Small intestine (tissue), 7 donors: ENCODE data around the gene TBXAS1. TPM values are rescaled to one million over a fixed set of nuclear protein-coding genes. Genes with fewer than 3 reads are reported as not detected.

Experiments
- DNase-seq, 2 donors: peaks; one replicate each; pipeline versions ENCODE4 v3.0.0 to v3.0.0-alpha.2; 2013
- FAIRE-seq: peaks from 2 replicates; lab custom pipeline; 2012; peaks lifted over from hg19 to GRCh38; lab: Jason Lieb, UNC
- H3K27ac ChIP-seq, 3 donors: one replicate each; pipeline ENCODE4 v1.5.1; 2013; ENCODE audit warnings: low read length in 2 of 3, mild to moderate bottlenecking in 2 of 3, control low read depth in 1 of 3, inconsistent platforms in 1 of 3, low read depth in 1 of 3, moderate library complexity in 1 of 3
- H3K27me3 ChIP-seq, 3 donors: one replicate each; pipeline ENCODE4 v1.6.1; 2013; ENCODE audit warnings: low read length in 3 of 3, inconsistent platforms in 1 of 3; ENCODE audit not compliant: control insufficient read depth in 3 of 3, insufficient read depth in 3 of 3
- H3K36me3 ChIP-seq, 3 donors: one replicate each; pipeline ENCODE4 v1.6.1; 2013; ENCODE audit warnings: low read length in 3 of 3, inconsistent platforms in 1 of 3, low read depth in 1 of 3, mild to moderate bottlenecking in 1 of 3, moderate library complexity in 1 of 3; ENCODE audit not compliant: control insufficient read depth in 3 of 3, insufficient read depth in 2 of 3
- H3K4me1 ChIP-seq, 3 donors: one replicate each; pipeline ENCODE4 v1.6.1; 2013; ENCODE audit warnings: low read length in 2 of 3, inconsistent platforms in 1 of 3, low read depth in 1 of 3, mild to moderate bottlenecking in 1 of 3, moderate library complexity in 1 of 3; ENCODE audit not compliant: control insufficient read depth in 3 of 3, insufficient read depth in 2 of 3
- H3K4me3 ChIP-seq, 3 donors: one replicate each; pipeline ENCODE4 v1.5.1; 2013; ENCODE audit warnings: low read length in 3 of 3, control low read depth in 1 of 3, inconsistent platforms in 1 of 3, low read depth in 1 of 3, mild to moderate bottlenecking in 1 of 3, moderate library complexity in 1 of 3
- H3K9me3 ChIP-seq, 2 donors: one replicate each; pipeline ENCODE4 v1.6.1; 2013; ENCODE audit warnings: low read depth in 1 of 2, low read length in 1 of 2; ENCODE audit not compliant: control insufficient read depth in 2 of 2, insufficient read depth in 1 of 2
- WGBS, 3 donors: extraction: QIAGEN DNeasy Blood & Tissue Kit; methylation state at CpG; one replicate each; pipeline ENCODE4 v1.1.7; 2013; 5-methylcytosine and 5-hydroxymethylcytosine counted together
- polyA plus RNA-seq, 4 donors: library from polyadenylated mRNA; stranded (reverse) in 3 of 4; unstranded in 1 of 4; fragments of 200-250 nt in 3 of 4; fragments of 120-200 nt in 1 of 4; gene quantifications; one replicate each; pipeline versions ENCODE4 v1.2.1 to v1.2.3, GENCODE V29; 2013
- donor health status: healthy with polysubstance abuse.
- donor health status: control.
- donor health status: control.
- donor health status: Bipolar disorder and iron deficiency.
- donor health status: healthy.

Gene TBXAS1
- polyA plus RNA-seq, 4 donors = 1.1 to 8.2 (median 7.0) TPM

GRCh38 chr7:140014123-140014522 lies 185.1 kb downstream of the TBXAS1 start:
- 90 to 92% (median 92%) methylated on average over 10 of the region's 10 CpGs for WGBS, 3 donors
- DNase-seq (no peak), FAIRE-seq (no peak)

GRCh38 chr7:140015471-140015970 lies 186.5 kb downstream of the TBXAS1 start:
- 84 to 88% (median 87%) methylated on average over 11 of the region's 11 CpGs for WGBS, 3 donors
- Histone ChIP-seq H3K4me1 (no peaks in the 10 kb centered on the region), H3K27ac (no peak overlapping the region), H3K9me3 (no peaks in the 10 kb centered on the region), H3K36me3 (peaks cover 0 to 4% (median 0%) of the 10 kb centered on the region in 3 donors), H3K27me3 (no peaks in the 10 kb centered on the region), H3K4me3 (no peak overlapping the region)
- DNase-seq = no peak
- no peak for FAIRE-seq

More at GRCh38 chr7:140014123-140014522, 185.1 kb downstream of the TBXAS1 start:
- Histone ChIP-seq H3K27me3 (no peaks in the 10 kb centered on the region), H3K4me3 (no peak overlapping the region), H3K36me3 (peaks cover 0 to 4% (median 0%) of the 10 kb centered on the region in 3 donors), H3K9me3 (no peaks in the 10 kb centered on the region), H3K4me1 (no peaks in the 10 kb centered on the region), H3K27ac (no peak overlapping the region)

- 86 to 91% (median 88%) methylated on average over 9 of the region's 9 CpGs for WGBS, 3 donors
- no peak for DNase-seq
Measured at GRCh38 chr7:140016540-140016939, 187.5 kb downstream of the TBXAS1 start.

GRCh38 chr7:140017034-140017433 lies 188.0 kb downstream of the TBXAS1 start:
- H3K27ac ChIP-seq = no peak overlapping the region
- no peaks in the 10 kb centered on the region for H3K4me1 ChIP-seq
- no peak for FAIRE-seq
- H3K4me3 ChIP-seq = no peak overlapping the region
- no peak for DNase-seq
- H3K27me3 ChIP-seq = no peaks in the 10 kb centered on the region
- H3K9me3 ChIP-seq = no peaks in the 10 kb centered on the region
- H3K36me3 ChIP-seq = peaks cover 0 to 5% (median 0%) of the 10 kb centered on the region in 3 donors
- 61 to 81% (median 70%) methylated on average over 7 of the region's 7 CpGs for WGBS, 3 donors

More at GRCh38 chr7:140016540-140016939, 187.5 kb downstream of the TBXAS1 start:
- no peak overlapping the region for H3K27ac ChIP-seq
- no peak overlapping the region for H3K4me3 ChIP-seq
- H3K36me3 ChIP-seq = peaks cover 0 to 4% (median 0%) of the 10 kb centered on the region in 3 donors
- H3K4me1 ChIP-seq = no peaks in the 10 kb centered on the region
- H3K9me3 ChIP-seq = no peaks in the 10 kb centered on the region
- no peaks in the 10 kb centered on the region for H3K27me3 ChIP-seq
- no peak for FAIRE-seq

GRCh38 chr7:140017543-140017942 lies 188.5 kb downstream of the TBXAS1 start:
- no peak overlapping the region for H3K27ac ChIP-seq
- DNase-seq (no peak), FAIRE-seq (no peak)
- no peaks in the 10 kb centered on the region for H3K4me1 ChIP-seq
- peaks cover 0 to 8% (median 2%) of the 10 kb centered on the region in 3 donors for H3K36me3 ChIP-seq
- H3K27me3 ChIP-seq = no peaks in the 10 kb centered on the region
- H3K4me3 ChIP-seq = no peak overlapping the region
- no peaks in the 10 kb centered on the region for H3K9me3 ChIP-seq
- WGBS, 3 donors = 87 to 88% (median 87%) methylated on average over 15 of the region's 15 CpGs

GRCh38 chr7:140018125-140019043 lies 189.3 kb downstream of the TBXAS1 start:
- FAIRE-seq = no peak
- H3K36me3 ChIP-seq = peaks cover 0 to 16% (median 9%) of the 10 kb centered on the region in 3 donors
- WGBS, 3 donors = 83 to 91% (median 83%) methylated on average over 8 to 9 of the region's 9 CpGs

GRCh38 chr7:140019172-140019571 lies 190.1 kb downstream of the TBXAS1 start:
- FAIRE-seq (no peak), DNase-seq (no peak)
- Histone ChIP-seq H3K4me1 (no peaks in the 10 kb centered on the region), H3K27me3 (no peaks in the 10 kb centered on the region), H3K9me3 (no peaks in the 10 kb centered on the region), H3K27ac (no peak overlapping the region), H3K36me3 (peaks cover 0 to 21% (median 12%) of the 10 kb centered on the region in 3 donors), H3K4me3 (no peak overlapping the region)
- 19 to 38% (median 23%) methylated on average over 11 of the region's 11 CpGs for WGBS, 3 donors

More at GRCh38 chr7:140018125-140019043, 189.3 kb downstream of the TBXAS1 start:
- Histone ChIP-seq H3K9me3 (no peaks in the 10 kb centered on the region), H3K27me3 (no peaks in the 10 kb centered on the region), H3K27ac (no peak overlapping the region), H3K4me3 (no peak overlapping the region), H3K4me1 (no peaks in the 10 kb centered on the region)
- no peak for DNase-seq

GRCh38 chr7:140019606-140020005 lies 190.5 kb downstream of the TBXAS1 start:
- no peaks in the 10 kb centered on the region for H3K4me1 ChIP-seq
- no peak for FAIRE-seq

More at GRCh38 chr7:140019606-140020005, 190.5 kb downstream of the TBXAS1 start:
- no peak overlapping the region for H3K4me3 ChIP-seq
- H3K27ac ChIP-seq = no peak overlapping the region
- no peaks in the 10 kb centered on the region for H3K27me3 ChIP-seq
- peaks cover 1 to 24% (median 12%) of the 10 kb centered on the region in 3 donors for H3K36me3 ChIP-seq
- WGBS, 3 donors = 62 to 74% (median 67%) methylated on average over 3 of the region's 3 CpGs
- DNase-seq = no peak
- no peaks in the 10 kb centered on the region for H3K9me3 ChIP-seq
